Measurements from ENCODE around the gene UBE2E2.
"Not testable (repeated sequence)": the region's sequence is repeated elsewhere in the genome, so short reads cannot be mapped to it uniquely, and the experiment has no call there.

Gene UBE2E2

GRCh38 chr3:23592961-23593931 lies 390.1 kb downstream of the UBE2E2 start:
- FAIRE-seq, result peak; percentile 77
- no peak for DNase-seq (ENCODE audit: extremely low spot score, insufficient read length, low read depth)

GRCh38 chr3:23594066-23594465 lies 390.9 kb downstream of the UBE2E2 start:
- no peak for DNase-seq (ENCODE audit: extremely low spot score, insufficient read length, low read depth)
- no peak for FAIRE-seq

- DNase-seq (ENCODE audit: extremely low spot score, insufficient read length, low read depth) (no peak), FAIRE-seq (peak; percentile 26)
These were observed 392.0 kb downstream of the UBE2E2 start for GRCh38 chr3:23594894-23595670.

DNA sequence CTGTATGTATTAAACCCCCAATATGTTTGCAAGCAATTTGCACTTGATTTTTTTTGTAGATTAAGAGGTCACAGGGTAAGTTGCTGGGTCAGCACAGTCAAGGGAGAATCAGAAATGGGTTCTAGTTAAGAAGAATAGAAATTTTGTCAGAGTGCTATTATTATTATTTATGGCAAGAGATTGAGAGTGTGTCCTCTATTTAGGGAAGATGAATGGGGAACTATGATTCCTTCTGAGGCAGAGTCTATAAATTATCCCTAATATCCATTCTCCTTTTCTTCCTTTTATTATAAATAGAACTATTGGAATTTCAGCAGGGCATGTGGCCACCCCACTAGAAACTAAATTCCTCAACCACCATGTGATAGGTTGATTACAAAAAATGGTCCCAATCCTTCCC lies 392.7 kb downstream of the UBE2E2 start:
- DNase-seq (ENCODE audit: extremely low spot score, insufficient read length, low read depth), result no peak
- no peak for FAIRE-seq

GRCh38 chr3:23600167-23600871 lies 397.2 kb downstream of the UBE2E2 start:
- no peak for FAIRE-seq
- no peak for DNase-seq (ENCODE audit: extremely low spot score, insufficient read length, low read depth)

GRCh38 chr3:23601091-23601822 lies 398.1 kb downstream of the UBE2E2 start:
- FAIRE-seq (no peak), DNase-seq (ENCODE audit: extremely low spot score, insufficient read length, low read depth) (no peak)

DNA sequence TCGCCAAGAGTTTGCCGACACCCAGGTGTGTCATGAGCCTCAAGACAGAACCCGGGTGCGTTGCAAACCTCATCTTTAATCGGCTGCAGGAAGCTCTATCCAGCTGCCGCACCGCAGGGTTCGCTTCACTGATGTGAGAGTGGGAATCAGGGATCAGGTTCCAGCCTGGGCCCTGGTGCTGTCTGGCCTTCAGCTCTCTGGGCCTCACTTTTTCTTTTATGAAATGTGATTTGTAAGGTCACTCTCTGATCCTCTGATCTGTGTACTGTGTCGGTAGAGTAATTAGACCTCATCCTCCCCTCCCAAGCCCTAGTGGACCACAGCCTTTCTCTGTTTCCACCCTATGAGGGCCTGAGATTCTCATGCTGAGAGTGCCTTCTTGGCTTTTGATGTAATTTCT lies 399.8 kb downstream of the UBE2E2 start:
- DNase-seq (ENCODE audit: extremely low spot score, insufficient read length, low read depth) (no peak), FAIRE-seq (no peak)

DNA sequence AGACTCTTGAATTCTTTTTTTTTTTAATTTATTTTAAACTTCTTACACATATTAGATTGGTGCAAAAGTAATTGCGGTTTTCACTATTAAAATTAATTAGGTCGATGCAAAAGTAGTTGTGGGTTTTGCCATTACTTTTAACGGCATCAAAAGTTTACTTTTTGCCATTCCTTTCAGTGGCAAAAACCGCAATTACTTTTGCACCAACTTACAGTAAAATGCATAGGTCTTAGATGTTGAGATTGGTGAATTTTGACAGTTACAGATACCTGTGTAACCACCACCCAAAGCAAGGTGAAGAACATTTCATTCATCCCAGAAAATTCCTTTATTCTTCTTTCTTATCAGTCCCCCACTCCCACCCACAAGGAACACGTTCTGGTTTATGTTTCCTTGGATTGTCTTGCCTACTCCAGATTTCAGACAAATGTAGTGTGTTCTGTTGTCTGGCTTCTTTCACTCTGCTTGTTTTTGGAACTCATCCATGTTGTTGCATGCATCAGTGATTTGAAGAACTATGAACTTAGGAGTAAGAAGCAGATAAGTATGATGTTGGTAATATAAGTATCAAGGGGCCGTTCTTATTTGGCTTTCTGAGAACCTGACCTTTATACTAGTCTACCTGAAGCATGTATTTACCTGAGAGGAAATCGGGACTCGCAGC lies 404.2 kb downstream of the UBE2E2 start:
- DNase-seq (ENCODE audit: extremely low spot score, insufficient read length, low read depth) (no peak), FAIRE-seq (no peak)

DNA sequence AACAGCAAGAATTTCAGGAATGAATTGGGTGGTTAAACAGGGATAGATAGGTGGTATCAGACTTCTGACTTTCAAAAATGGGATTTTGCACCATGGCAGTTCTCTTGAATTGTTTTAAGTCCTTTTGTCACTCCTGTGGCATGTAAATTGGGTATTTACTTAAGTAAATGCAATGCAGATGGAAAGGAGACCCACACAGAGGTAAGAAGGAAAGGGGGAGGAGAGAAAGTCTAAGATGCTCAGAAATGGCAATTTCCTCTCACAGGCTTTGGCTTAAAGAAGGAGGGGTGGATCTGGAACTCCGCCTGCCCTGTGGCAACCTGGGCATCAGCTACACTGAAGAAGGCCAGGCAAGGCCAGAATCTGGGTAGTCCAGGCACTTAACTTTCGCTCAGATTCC lies 405.5 kb downstream of the UBE2E2 start:
- DNase-seq (ENCODE audit: extremely low spot score, insufficient read length, low read depth) (no peak), FAIRE-seq (no peak)

DNA sequence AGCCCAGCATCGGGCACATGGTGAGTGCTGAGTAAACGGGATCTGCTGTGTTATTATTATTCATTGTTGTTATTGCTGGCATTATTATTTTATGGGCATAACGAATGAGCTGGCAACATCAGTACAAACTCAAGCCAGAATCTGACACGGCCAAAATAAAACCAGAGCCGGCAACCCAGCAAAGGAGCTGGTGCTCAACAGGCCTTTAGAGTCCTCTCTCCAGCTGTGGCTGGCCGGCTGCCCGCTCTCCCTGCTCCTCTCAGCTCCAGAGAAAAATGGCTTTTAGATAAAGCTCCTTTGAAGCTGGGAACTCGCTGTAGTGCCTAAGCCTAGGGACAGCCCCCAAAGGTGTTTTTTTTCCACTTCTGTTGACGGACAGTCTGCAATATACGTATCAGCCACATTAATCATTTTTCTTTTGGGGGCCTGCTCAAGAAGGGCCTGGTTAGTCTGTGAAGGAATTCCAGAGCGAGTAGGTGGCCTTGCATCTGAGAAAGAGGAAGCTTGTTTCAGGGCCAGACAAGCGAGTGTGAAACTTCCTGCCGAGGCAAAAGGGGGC lies 408.7 kb downstream of the UBE2E2 start:
- DNase-seq (ENCODE audit: extremely low spot score, insufficient read length, low read depth) (no peak), FAIRE-seq (peak; percentile 64)

GRCh38 chr3:23612296-23612891 lies 409.3 kb downstream of the UBE2E2 start:
- FAIRE-seq (no peak), DNase-seq (ENCODE audit: extremely low spot score, insufficient read length, low read depth) (no peak)

- DNase-seq (ENCODE audit: extremely low spot score, insufficient read length, low read depth), result no peak
- FAIRE-seq, result no peak
These were observed 411.9 kb downstream of the UBE2E2 start for GRCh38 chr3:23615068-23615467.

GRCh38 chr3:23618475-23618874 lies 415.3 kb downstream of the UBE2E2 start:
- not testable (repeated sequence) for DNase-seq (ENCODE audit: extremely low spot score, insufficient read length, low read depth); FAIRE-seq

DNA sequence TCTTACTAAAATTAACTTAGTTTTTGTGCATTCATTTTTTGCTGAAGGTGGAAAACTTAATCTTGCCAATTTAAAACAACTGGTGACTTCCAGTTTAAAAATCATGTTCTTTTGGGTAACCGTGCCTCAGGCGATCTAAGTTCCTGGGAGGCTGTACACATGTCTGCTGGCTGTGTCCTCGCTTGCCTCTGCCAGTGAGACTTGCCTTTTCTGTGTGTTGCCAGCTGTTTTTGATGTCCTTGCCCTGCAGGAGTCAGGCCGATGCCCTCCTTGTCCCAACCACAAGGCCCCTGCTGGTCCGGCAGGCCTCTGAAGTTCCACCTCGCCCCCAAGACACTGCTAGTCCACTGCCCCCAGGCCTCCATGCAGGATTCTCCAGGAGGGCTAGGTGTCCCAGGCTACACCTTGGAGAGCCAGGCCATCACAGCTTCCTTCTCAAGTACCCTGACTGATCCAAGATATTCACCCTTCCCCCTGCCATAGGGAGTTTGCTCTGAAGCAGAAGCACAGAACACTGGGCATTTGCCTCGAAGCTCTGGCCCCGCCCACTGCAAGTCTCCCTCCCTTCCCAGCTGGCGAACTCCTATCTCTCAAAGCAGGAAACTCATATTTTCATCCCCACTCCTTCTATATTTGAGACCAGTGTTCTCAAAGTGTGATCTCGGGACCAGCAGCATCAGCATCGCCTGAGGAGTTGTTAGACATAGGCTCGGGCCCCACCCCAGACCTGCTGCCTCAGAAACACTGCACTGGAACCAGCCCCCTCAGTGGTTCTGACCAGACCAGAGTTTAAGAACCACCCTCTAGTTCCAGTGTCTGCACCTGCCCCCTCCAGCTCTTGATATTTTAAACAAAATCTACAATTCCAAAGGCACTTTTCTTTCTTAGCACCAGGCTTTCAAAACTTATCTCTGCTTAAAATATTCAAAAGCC lies 416.8 kb downstream of the UBE2E2 start:
- FAIRE-seq, result no peak
- DNase-seq (ENCODE audit: extremely low spot score, insufficient read length, low read depth), result no peak

- FAIRE-seq, result no peak
- DNase-seq (ENCODE audit: extremely low spot score, insufficient read length, low read depth), result no peak
These were observed 417.5 kb downstream of the UBE2E2 start for GRCh38 chr3:23620638-23621015.

DNA sequence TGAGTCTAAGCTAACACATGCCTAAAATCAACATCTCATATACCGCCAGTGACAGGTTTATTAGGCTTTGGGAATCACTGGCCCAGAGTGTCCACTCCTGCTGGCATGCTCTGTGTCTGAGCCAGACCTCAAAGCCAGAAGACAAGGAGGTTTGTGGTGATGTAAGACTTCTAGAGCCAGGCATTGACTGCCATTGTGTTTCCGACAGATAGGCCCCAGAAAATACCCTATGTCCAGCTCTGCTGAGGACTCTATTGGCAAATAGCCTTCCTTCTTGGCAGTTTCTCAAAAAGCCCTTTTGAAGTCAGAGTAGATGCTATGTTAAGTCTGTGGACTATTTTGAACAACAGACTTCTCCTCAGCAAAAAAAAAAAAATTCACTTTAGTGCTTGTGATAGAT lies 420.7 kb downstream of the UBE2E2 start:
- no peak for FAIRE-seq
- DNase-seq (ENCODE audit: extremely low spot score, insufficient read length, low read depth), result no peak

GRCh38 chr3:23624305-23624704 lies 421.2 kb downstream of the UBE2E2 start:
- DNase-seq (ENCODE audit: extremely low spot score, insufficient read length, low read depth) (no peak), FAIRE-seq (no peak)

- no peak for FAIRE-seq
- no peak for DNase-seq (ENCODE audit: extremely low spot score, insufficient read length, low read depth)
These were observed 423.3 kb downstream of the UBE2E2 start for GRCh38 chr3:23626442-23626841.

Data from GM18507 (cell line).